ENCODE data around the gene BABAM2. TPM values are rescaled to one million over a fixed set of nuclear protein-coding genes. Genes with fewer than 3 reads are reported as not detected.

Gene BABAM2
- total RNA-seq, 1 experiment from 2014 or later: 27.1 TPM

GRCh38 chr2:27984153-27984552 lies 93.6 kb downstream of the BABAM2 start:
- DNase-seq: no peak
- H3K9ac ChIP-seq (ENCODE audit: extremely low read depth, insufficient read length, low read length): no peak overlapping the region
- H4K8ac ChIP-seq (replicated peaks; ENCODE audit: insufficient read length, low read depth, low read length): no peak overlapping the region
- Mint-ChIP-seq H3K27me3 (ENCODE audit: low read depth) (no peaks in the 10 kb centered on the region), H3K4me1 (no peaks in the 10 kb centered on the region), H3K4me3 (no peak overlapping the region), H3K9me3 (no peaks in the 10 kb centered on the region), H3K36me3 (ENCODE audit: insufficient read depth in 1 of 3, low read depth in 3 of 3) (no peaks in the 10 kb centered on the region; a peak in 1 of 7 replicates), H3K27ac (no peak overlapping the region)
- H3K56ac ChIP-seq (ENCODE audit: insufficient read length, low read depth, low read length): no peak overlapping the region
- no peaks in the 10 kb centered on the region for H4K20me1 ChIP-seq (ENCODE audit: control insufficient read depth, insufficient read depth, insufficient read length)
- H4K5ac ChIP-seq (ENCODE audit: insufficient read length, low read depth, low read length): no peak overlapping the region
- H2AFZ ChIP-seq (ENCODE audit: low read length): no peak overlapping the region
- H3K4me2 ChIP-seq (ENCODE audit: insufficient read depth, insufficient read length, low read length): no peak overlapping the region
- no peaks in the 10 kb centered on the region for H3K23me2 ChIP-seq (ENCODE audit: insufficient read length, low read depth, low read length, poor library complexity, severe bottlenecking)
- no peaks in the 10 kb centered on the region for H3K4me1 ChIP-seq (ENCODE audit: insufficient read depth, low read length)
- no peak overlapping the region for H3K27ac ChIP-seq (ENCODE audit: insufficient read length, low read depth, low read length)
- H4K91ac ChIP-seq (ENCODE audit: insufficient read length, low read depth, low read length): no peak overlapping the region
- H3K79me2 ChIP-seq (ENCODE audit: insufficient read depth, low read length): no peaks in the 10 kb centered on the region
- no peak overlapping the region for H2BK15ac ChIP-seq (ENCODE audit: low read depth, low read length)
- no peaks in the 10 kb centered on the region for H3K79me1 ChIP-seq (ENCODE audit: insufficient read depth, low read depth, low read length, poor library complexity, severe bottlenecking)
- H2BK12ac ChIP-seq (ENCODE audit: insufficient read length, low read depth, low read length): no peak overlapping the region
- no peak overlapping the region for H2BK20ac ChIP-seq (ENCODE audit: low read depth, low read length, poor library complexity, severe bottlenecking)
- no peak overlapping the region for H3T11ph ChIP-seq (ENCODE audit: low read length)
- no peaks in the 10 kb centered on the region for H3K27me3 ChIP-seq (ENCODE audit: insufficient read depth, low read length)
- no peak overlapping the region for H2BK5ac ChIP-seq (ENCODE audit: insufficient read length, low read length)
- H2AK5ac ChIP-seq (ENCODE audit: insufficient read length, low read length): no peak overlapping the region
- H3K9me3 ChIP-seq (ENCODE audit: control insufficient read depth, low read depth, low read length): no peaks in the 10 kb centered on the region
- no peak overlapping the region for H3K23ac ChIP-seq (ENCODE audit: insufficient read length, low read depth, low read length)
- H2BK120ac ChIP-seq (ENCODE audit: low read depth, low read length, poor library complexity, severe bottlenecking): no peak overlapping the region
- H3K14ac ChIP-seq (ENCODE audit: insufficient read depth, low read length): no peak overlapping the region
- H3K18ac ChIP-seq (ENCODE audit: insufficient read length, low read depth, low read length): no peak overlapping the region
- TF ChIP-seq CTCF (conservative IDR thresholded peaks at IDR 0.05): no peak
- no peak overlapping the region for H3K4ac ChIP-seq (ENCODE audit: low read depth, low read length)

Data from H9 (cell line).